Ishikawa (cell line): ENCODE results near the gene GALNT8.
"Not testable (repeated sequence)": the region's sequence is repeated elsewhere in the genome, so short reads cannot be mapped to it uniquely, and the experiment has no call there.

Experiments used
- EP300 ChIP-seq: IDR thresholded peaks from 2 replicates; pipeline ENCODE4 v1.6.1; 2012; ENCODE audit warnings: borderline replicate concordance
- TAF1 ChIP-seq: IDR thresholded peaks from 2 replicates; pipeline ENCODE4 v1.6.1; 2012; ENCODE audit warnings: low read depth, mild to moderate bottlenecking

GRCh38 chr12:4751654-4752053, 31.5 kb downstream of the GALNT8 start:
- TF ChIP-seq EP300, TAF1: not testable (repeated sequence)
